ENCODE measurements around the gene NME5. TPM values are rescaled to one million over a fixed set of nuclear protein-coding genes. Genes with fewer than 3 reads are reported as not detected.
"Not testable (repeated sequence)": the region's sequence is repeated elsewhere in the genome, so short reads cannot be mapped to it uniquely, and the experiment has no call there.

The NME5 gene
- total RNA-seq, 1 donor from 2014 or later, result 2.0 TPM

GRCh38 chr5:138092301-138092700, 46.9 kb downstream of the NME5 start:
- DNase-seq (ENCODE audit: low spot score), result no peak
- intact Hi-C loops (cut with DNase I), result no loop called here

DNA sequence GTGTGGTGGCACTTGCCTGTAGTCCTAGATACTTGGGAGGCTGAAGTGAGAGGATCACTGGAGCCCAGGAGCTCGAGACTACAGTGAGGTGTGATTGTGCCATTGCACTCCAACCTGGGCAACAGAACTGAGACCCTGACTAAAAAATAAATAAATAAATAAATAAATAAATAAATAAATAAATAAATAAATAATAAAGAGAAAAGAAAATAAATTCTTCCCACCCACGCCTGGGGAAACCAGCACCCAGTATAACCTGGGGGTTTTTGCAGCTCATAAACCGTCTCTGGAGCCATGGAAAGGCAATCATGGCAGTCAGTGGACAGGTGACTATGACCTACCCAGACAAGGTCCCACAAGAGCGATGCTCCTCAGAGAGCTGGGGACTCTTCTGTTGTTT, 47.5 kb downstream of the NME5 start:
- intact Hi-C loops (cut with DNase I), result no loop called here
- no peak for DNase-seq (ENCODE audit: low spot score)

- no peak for DNase-seq (ENCODE audit: low spot score)
- intact Hi-C loops (cut with DNase I), result no loop called here
These were observed 55.5 kb downstream of the NME5 start, which contains the start of gene WNT8A for GRCh38 chr5:138083702-138084101. Gene WNT8A, plus strand, starts transcription at chr5:138084033. Its CDS starts 95 bp downstream, at chr5:138084128.

GRCh38 chr5:138082033-138082432, 57.2 kb downstream of the NME5 start:
- DNase-seq (ENCODE audit: low spot score), result no peak
- intact Hi-C loops (cut with DNase I), result no loop called here

- intact Hi-C loops (cut with DNase I), result loop anchor here (2.0 kb wide), 1 partner anchor 55 kb away; no protein-coding TSS in a partner anchor
- DNase-seq (ENCODE audit: low spot score), result no peak
These were observed 61.1 kb downstream of the NME5 start for GRCh38 chr5:138078006-138078643.

DNA sequence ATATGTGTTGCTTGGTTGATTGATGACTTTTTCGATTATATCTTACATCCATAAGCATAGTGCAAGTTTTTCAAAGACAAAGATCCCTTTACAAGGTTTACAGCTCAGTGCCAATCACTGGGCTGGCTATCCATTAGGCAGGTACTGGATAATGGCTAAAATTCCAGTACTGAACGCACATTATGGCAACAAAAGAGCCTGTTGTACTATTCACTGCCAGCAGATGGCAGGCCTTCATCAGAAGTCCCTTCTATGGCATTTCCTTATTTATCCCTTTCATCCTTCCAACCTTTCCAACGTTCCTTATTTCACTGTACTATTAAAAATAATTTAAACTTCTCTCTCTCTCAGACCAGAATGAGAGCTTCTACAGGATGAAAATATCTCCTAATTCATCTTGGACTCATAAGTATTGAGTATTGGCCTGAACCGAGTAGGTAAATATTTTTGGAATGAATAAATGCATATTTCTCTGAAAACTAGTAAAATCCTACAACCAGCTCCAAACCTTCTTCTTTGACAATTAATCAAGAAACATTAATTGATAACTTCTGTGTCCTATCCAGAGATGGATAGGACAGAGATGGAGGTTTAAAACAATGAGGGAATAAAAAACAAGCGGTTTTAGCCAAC, 62.0 kb downstream of the NME5 start:
- intact Hi-C loops (cut with DNase I), result no loop called here

GRCh38 chr5:138070026-138070425, 69.2 kb downstream of the NME5 start:
- intact Hi-C loops (cut with DNase I); DNase-seq (ENCODE audit: low spot score): not testable (repeated sequence)

More for the DNA sequence above, 62.0 kb downstream of the NME5 start:
- no peak for DNase-seq (ENCODE audit: low spot score)

DNA sequence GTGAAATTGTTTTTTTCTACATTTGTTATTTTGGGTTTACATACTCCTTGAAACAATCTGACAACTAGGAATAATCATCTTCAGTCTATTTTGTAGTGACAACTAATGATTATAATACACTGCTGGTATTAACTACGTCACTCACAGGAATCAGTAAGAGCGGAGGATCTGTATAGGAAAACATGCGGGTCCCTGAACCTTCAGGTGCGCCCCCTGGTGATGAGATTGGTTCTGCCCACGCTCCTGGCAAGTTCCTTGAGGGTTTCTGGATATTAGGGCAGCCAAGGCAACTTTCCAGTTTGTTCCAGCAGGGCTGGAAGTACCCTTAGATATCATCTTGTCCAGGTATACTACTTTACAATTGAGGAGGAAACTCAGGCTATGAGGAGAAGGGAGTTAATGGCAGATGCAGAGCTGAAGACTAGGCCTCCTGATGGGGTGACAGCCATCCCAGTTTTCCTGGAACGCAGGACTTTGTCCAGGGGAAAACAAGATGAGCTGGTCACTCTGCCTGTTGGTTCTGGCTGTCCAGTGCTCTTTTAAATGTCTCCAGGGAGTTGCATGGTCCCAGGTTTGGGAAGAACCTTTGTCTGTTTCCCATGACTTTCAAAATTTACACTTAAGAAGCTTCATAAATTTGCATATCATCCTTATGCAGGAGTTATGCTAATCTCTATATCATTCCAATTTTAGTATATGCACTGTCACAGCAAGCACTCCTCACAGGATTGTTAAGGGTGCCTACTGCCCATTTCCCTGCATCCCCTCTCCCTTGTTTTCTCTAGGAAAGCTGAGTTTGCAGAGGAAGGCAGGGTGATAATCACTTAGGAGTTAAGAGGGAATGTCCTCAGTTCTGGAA, 70.3 kb downstream of the NME5 start:
- intact Hi-C loops (cut with DNase I), result loop anchor here (1.0 to 5.0 kb wide), 2 partner anchors 33 to 292 kb away; no protein-coding TSS in a partner anchor
- peak; percentile 82 for DNase-seq (ENCODE audit: low spot score)

- no peak for DNase-seq (ENCODE audit: low spot score)
- intact Hi-C loops (cut with DNase I), result loop anchor here (5.0 kb wide), 1 partner anchor 291 kb away; no protein-coding TSS in a partner anchor
These were observed 71.3 kb downstream of the NME5 start for GRCh38 chr5:138067945-138068344.

Other genes with a start within 250 kb of the NME5 start
- 0.62 TPM for gene PKD2L2, start 250.0 kb downstream of the NME5 start, total RNA-seq
- 26.5 TPM for gene FAM13B, start 106.3 kb downstream of the NME5 start, total RNA-seq
- gene WNT8A, start 55.4 kb downstream of the NME5 start, total RNA-seq, result not detected
- 31.9 TPM for gene BRD8, start 39.2 kb upstream of the NME5 start, total RNA-seq
- 0.16 TPM for gene KIF20A, start 39.7 kb upstream of the NME5 start, total RNA-seq
- 17.9 TPM for gene CDC23, start 73.9 kb upstream of the NME5 start, total RNA-seq
- gene GFRA3, start 135.2 kb upstream of the NME5 start, total RNA-seq, result 0.48 TPM
- 0.19 TPM for gene CDC25C, start 192.4 kb upstream of the NME5 start, total RNA-seq
- 23.8 TPM for gene FAM53C, start 198.8 kb upstream of the NME5 start, total RNA-seq
- gene KDM3B, start 213.3 kb upstream of the NME5 start, total RNA-seq, result 48.5 TPM

All from cardiac septum (tissue), 1 donor.